HEK293 (cell line): ENCODE results near the gene ABCB11.

Source experiments
- CTCF ChIA-PET: fragments of 350-600 bp; formaldehyde crosslinking; extraction: SDS; loops from one replicate; lab custom pipeline; 2021; ENCODE audit warnings: antibody characterized with exemption; lab: Yijun Ruan, JAX
- POLR2A ChIA-PET: fragments of 300-600 bp; formaldehyde crosslinking; extraction: SDS; loops from one replicate; lab custom pipeline; 2020; ENCODE audit warnings: antibody characterized with exemption, inconsistent platforms; lab: Yijun Ruan, JAX
- H3K27ac ChIP-seq: fragments of 200-500 bp; sonication (Bioruptor generic); 2 replicates; pipeline ENCODE4 v1.5.1; 2014; ENCODE audit warnings: low read depth, low read length, control low read depth, inconsistent platforms; ENCODE audit errors: extremely low read depth
- H3K36me3 ChIP-seq, 2 experiments: fragments of 200-500 bp in 1 of 2; sonication (Bioruptor generic) in 1 of 2; 1 replicate in 1 of 2; 2 replicates in 1 of 2; pipeline ENCODE4 v1.5.1; 2014 to 2017; ENCODE audit warnings: inconsistent platforms in 2 of 2, low read length in 2 of 2; ENCODE audit not compliant: control insufficient read depth in 2 of 2, insufficient read depth in 1 of 2
- H3K4me1 ChIP-seq: fragments of 200-500 bp; sonication (Bioruptor generic); 2 replicates; pipeline ENCODE4 v1.5.1; 2014; ENCODE audit warnings: mild to moderate bottlenecking, low read length, inconsistent platforms; ENCODE audit not compliant: control insufficient read depth, insufficient read depth
- H3K4me3 ChIP-seq: 2 replicates; pipeline ENCODE4 v1.5.1; 2011; ENCODE audit warnings: low read depth, mild to moderate bottlenecking, control low read depth, low read length, moderate library complexity
- H3K9me3 ChIP-seq: fragments of 200-500 bp; sonication (Bioruptor generic); 2 replicates; pipeline ENCODE4 v1.5.1; 2014; ENCODE audit warnings: low read depth, low read length, inconsistent platforms; ENCODE audit not compliant: control insufficient read depth, insufficient read depth
- OSR2 ChIP-seq: fragments of 450-650 bp; formaldehyde crosslinking; IDR thresholded peaks from 2 replicates; pipeline ENCODE4 v1.5.1; 2016; ENCODE audit warnings: missing biosample characterization, missing genetic modification characterization
- OVOL3 ChIP-seq: fragments of 450-650 bp; formaldehyde crosslinking; IDR thresholded peaks from 2 replicates; pipeline ENCODE4 v1.5.1; 2016; ENCODE audit warnings: missing biosample characterization, missing genetic modification characterization
- SP2 ChIP-seq: fragments of 450-650 bp; formaldehyde crosslinking; IDR thresholded peaks from 2 replicates; pipeline ENCODE4 v1.5.1; 2016; ENCODE audit warnings: missing biosample characterization, missing genetic modification characterization
- ZBTB48 ChIP-seq: fragments of 450-650 bp; formaldehyde crosslinking; IDR thresholded peaks from 2 replicates; pipeline ENCODE4 v1.5.1; 2016; ENCODE audit warnings: missing biosample characterization, missing genetic modification characterization
- ZBTB8A ChIP-seq: fragments of 450-650 bp; formaldehyde crosslinking; IDR thresholded peaks from 2 replicates; pipeline ENCODE4 v1.5.1; 2016; ENCODE audit warnings: missing biosample characterization, missing genetic modification characterization
- ZIC2 ChIP-seq: fragments of 450-650 bp; formaldehyde crosslinking; IDR thresholded peaks from 2 replicates; pipeline ENCODE4 v1.5.1; 2016; ENCODE audit warnings: missing biosample characterization, missing genetic modification characterization
- ZNF133 ChIP-seq: fragments of 450-650 bp; formaldehyde crosslinking; IDR thresholded peaks from 2 replicates; pipeline ENCODE4 v1.5.1; 2016; ENCODE audit warnings: missing biosample characterization, missing genetic modification characterization
- ZNF146 ChIP-seq: fragments of 450-650 bp; formaldehyde crosslinking; IDR thresholded peaks from 2 replicates; pipeline ENCODE4 v1.5.1; 2016; ENCODE audit warnings: missing biosample characterization, missing genetic modification characterization
- ZNF202 ChIP-seq: fragments of 450-650 bp; formaldehyde crosslinking; IDR thresholded peaks from 2 replicates; pipeline ENCODE4 v1.5.1; 2016; ENCODE audit warnings: missing biosample characterization, missing genetic modification characterization, borderline replicate concordance
- ZNF302 ChIP-seq: fragments of 450-650 bp; formaldehyde crosslinking; IDR thresholded peaks from 2 replicates; pipeline ENCODE4 v1.5.1; 2016; ENCODE audit warnings: missing biosample characterization, missing genetic modification characterization, low read depth
- ZNF549 ChIP-seq: fragments of 450-650 bp; IDR thresholded peaks from 2 replicates; pipeline ENCODE4 v1.5.1; 2018; ENCODE audit warnings: missing biosample characterization, missing genetic modification characterization, mild to moderate bottlenecking, inconsistent platforms, moderate library complexity
- ZNF558 ChIP-seq: fragments of 450-650 bp; formaldehyde crosslinking; IDR thresholded peaks from 2 replicates; pipeline ENCODE4 v1.5.1; 2016; ENCODE audit warnings: missing biosample characterization, missing genetic modification characterization
- ZNF596 ChIP-seq: fragments of 450-650 bp; IDR thresholded peaks from 2 replicates; pipeline ENCODE4 v1.5.0; 2018; ENCODE audit warnings: missing biosample characterization, mild to moderate bottlenecking, missing genetic modification characterization, moderate library complexity
- ZNF600 ChIP-seq: fragments of 450-650 bp; formaldehyde crosslinking; IDR thresholded peaks from 2 replicates; pipeline ENCODE4 v1.5.1; 2016; ENCODE audit warnings: missing biosample characterization, missing genetic modification characterization
- ZNF629 ChIP-seq: fragments of 450-650 bp; formaldehyde crosslinking; IDR thresholded peaks from 2 replicates; pipeline ENCODE4 v1.5.1; 2017; ENCODE audit warnings: missing biosample characterization, missing genetic modification characterization
- ZNF701 ChIP-seq: fragments of 450-650 bp; formaldehyde crosslinking; IDR thresholded peaks from 2 replicates; pipeline ENCODE4 v1.5.1; 2016; ENCODE audit warnings: missing biosample characterization, missing genetic modification characterization
- ZSCAN23 ChIP-seq: fragments of 450-650 bp; formaldehyde crosslinking; IDR thresholded peaks from 2 replicates; pipeline ENCODE4 v1.5.1; 2016; ENCODE audit warnings: missing biosample characterization, missing genetic modification characterization
- TF ChIP-seq, protein P1 (sequence below): IDR thresholded peaks from 2 replicates; pipeline ENCODE4 v1.6.1; 2011; ENCODE audit warnings: mild to moderate bottlenecking, low read depth, low read length, borderline replicate concordance
- TF ChIP-seq, protein P2 (sequence below): fragments of 450-650 bp; formaldehyde crosslinking; IDR thresholded peaks from 2 replicates; pipeline ENCODE4 v1.5.1; 2016; ENCODE audit warnings: missing biosample characterization, missing genetic modification characterization
- TF ChIP-seq, protein P3 (sequence below): fragments of 450-650 bp; formaldehyde crosslinking; IDR thresholded peaks from 2 replicates; pipeline ENCODE4 v1.5.1; 2016; ENCODE audit warnings: missing biosample characterization, missing genetic modification characterization
- TF ChIP-seq, protein P4 (sequence below): fragments of 450-650 bp; formaldehyde crosslinking; IDR thresholded peaks from 2 replicates; pipeline ENCODE4 v1.5.1; 2016; ENCODE audit warnings: missing biosample characterization, missing genetic modification characterization
- TF ChIP-seq, protein P5 (sequence below): fragments of 450-650 bp; formaldehyde crosslinking; IDR thresholded peaks from 2 replicates; pipeline ENCODE4 v1.5.1; 2016; ENCODE audit warnings: missing biosample characterization, missing genetic modification characterization, borderline replicate concordance

ABCB11 gene

DNA sequence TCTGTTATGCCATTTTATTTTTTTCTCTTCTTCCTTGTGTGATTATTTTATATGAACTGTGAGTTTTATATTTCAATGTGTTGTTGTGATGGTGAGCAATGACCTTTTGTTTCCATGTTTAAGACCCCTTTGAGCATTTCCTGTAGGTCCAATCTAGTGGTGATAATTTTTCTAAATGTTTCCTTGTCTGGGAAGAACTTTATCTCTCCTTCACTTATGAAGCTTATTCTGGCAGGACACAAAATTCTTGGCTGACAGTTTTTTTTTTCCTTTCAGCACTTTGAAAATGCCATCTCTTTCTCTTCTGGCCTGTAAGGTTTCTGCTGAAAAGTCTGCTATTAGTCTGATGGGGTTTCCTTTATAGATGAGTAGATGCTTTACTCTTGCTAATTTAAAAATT lies 76.9 kb downstream of the ABCB11 start:
- ChIA-PET CTCF (no interaction called here), POLR2A (no interaction called here)
- Histone ChIP-seq H3K4me3 (no peak overlapping the region), H3K36me3 (no peaks in the 10 kb centered on the region), H3K27ac (no peak overlapping the region), H3K4me1 (no peaks in the 10 kb centered on the region), H3K9me3 (no peaks in the 10 kb centered on the region)
- TF ChIP-seq ZBTB8A (tag by site-specific recombination) (no peak), ZNF202 (tag by site-specific recombination) (no peak), OSR2 (no peak), ZSCAN23 (tag by site-specific recombination) (no peak), ZIC2 (tag by site-specific recombination) (no peak), ZNF302 (tag by site-specific recombination) (no peak), ZNF596 (no peak), ZNF600 (tag by site-specific recombination) (no peak), SP2 (tag by site-specific recombination) (no peak)
- TF ChIP-seq, protein P1, sequence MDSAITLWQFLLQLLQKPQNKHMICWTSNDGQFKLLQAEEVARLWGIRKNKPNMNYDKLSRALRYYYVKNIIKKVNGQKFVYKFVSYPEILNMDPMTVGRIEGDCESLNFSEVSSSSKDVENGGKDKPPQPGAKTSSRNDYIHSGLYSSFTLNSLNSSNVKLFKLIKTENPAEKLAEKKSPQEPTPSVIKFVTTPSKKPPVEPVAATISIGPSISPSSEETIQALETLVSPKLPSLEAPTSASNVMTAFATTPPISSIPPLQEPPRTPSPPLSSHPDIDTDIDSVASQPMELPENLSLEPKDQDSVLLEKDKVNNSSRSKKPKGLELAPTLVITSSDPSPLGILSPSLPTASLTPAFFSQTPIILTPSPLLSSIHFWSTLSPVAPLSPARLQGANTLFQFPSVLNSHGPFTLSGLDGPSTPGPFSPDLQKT, result no peak
- TF ChIP-seq, protein P2, sequence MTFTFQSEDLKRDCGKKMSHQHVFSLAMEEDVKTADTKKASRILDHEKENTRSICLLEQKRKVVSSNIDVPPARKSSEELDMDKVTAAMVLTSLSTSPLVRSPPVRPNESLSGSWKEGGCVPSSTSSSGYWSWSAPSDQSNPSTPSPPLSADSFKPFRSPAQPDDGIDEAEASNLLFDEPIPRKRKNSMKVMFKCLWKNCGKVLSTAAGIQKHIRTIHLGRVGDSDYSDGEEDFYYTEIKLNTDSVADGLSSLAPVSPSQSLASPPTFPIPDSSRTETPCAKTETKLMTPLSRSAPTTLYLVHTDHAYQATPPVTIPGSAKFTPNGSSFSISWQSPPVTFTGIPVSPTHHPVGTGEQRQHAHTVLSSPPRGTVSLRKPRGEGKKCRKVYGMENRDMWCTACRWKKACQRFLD (tag by site-specific recombination), result no peak

DNA sequence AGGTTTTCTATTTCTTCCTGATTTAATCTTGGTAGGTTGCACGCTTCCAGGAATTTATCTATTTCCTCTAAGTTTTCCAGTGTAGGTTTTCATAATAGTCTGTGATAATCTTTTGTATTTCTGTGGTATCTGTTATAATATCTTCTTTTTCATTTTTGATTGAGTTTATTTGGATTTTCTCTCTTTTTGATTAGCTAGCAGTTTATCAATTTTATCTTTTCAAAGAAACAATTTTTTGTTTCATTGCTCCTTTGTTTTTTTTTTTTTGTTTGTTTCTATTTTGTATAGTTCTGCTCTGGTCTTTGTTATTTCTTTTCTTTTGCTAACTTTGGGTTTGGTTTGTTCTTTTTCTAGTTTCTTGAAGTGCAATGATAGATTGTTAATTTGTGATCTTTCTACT lies 78.7 kb downstream of the ABCB11 start:
- H3K36me3 ChIP-seq, result no peaks in the 10 kb centered on the region
- CTCF ChIA-PET, result interaction anchor here (0.9 kb wide), 1 partner anchor 10 kb away, joined by 3 read pairs; no protein-coding TSS in a partner anchor
- no peaks in the 10 kb centered on the region for H3K4me1 ChIP-seq
- POLR2A ChIA-PET, result no interaction called here
- H3K4me3 ChIP-seq, result no peak overlapping the region
- no peak overlapping the region for H3K27ac ChIP-seq
- H3K9me3 ChIP-seq, result no peaks in the 10 kb centered on the region
- TF ChIP-seq ZNF629 (no peak), ZNF701 (tag by site-specific recombination) (no peak), ZNF146 (tag by site-specific recombination) (no peak), ZIC2 (tag by site-specific recombination) (no peak), OVOL3 (tag by site-specific recombination) (no peak), ZNF133 (no peak), ZBTB48 (tag by site-specific recombination) (no peak), ZNF549 (tag by site-specific recombination) (no peak), ZNF558 (tag by site-specific recombination) (no peak)
- TF ChIP-seq, protein P3, sequence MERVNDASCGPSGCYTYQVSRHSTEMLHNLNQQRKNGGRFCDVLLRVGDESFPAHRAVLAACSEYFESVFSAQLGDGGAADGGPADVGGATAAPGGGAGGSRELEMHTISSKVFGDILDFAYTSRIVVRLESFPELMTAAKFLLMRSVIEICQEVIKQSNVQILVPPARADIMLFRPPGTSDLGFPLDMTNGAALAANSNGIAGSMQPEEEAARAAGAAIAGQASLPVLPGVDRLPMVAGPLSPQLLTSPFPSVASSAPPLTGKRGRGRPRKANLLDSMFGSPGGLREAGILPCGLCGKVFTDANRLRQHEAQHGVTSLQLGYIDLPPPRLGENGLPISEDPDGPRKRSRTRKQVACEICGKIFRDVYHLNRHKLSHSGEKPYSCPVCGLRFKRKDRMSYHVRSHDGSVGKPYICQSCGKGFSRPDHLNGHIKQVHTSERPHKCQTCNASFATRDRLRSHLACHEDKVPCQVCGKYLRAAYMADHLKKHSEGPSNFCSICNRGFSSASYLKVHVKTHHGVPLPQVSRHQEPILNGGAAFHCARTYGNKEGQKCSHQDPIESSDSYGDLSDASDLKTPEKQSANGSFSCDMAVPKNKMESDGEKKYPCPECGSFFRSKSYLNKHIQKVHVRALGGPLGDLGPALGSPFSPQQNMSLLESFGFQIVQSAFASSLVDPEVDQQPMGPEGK (tag by site-specific recombination), result no peak
- TF ChIP-seq, protein P4, sequence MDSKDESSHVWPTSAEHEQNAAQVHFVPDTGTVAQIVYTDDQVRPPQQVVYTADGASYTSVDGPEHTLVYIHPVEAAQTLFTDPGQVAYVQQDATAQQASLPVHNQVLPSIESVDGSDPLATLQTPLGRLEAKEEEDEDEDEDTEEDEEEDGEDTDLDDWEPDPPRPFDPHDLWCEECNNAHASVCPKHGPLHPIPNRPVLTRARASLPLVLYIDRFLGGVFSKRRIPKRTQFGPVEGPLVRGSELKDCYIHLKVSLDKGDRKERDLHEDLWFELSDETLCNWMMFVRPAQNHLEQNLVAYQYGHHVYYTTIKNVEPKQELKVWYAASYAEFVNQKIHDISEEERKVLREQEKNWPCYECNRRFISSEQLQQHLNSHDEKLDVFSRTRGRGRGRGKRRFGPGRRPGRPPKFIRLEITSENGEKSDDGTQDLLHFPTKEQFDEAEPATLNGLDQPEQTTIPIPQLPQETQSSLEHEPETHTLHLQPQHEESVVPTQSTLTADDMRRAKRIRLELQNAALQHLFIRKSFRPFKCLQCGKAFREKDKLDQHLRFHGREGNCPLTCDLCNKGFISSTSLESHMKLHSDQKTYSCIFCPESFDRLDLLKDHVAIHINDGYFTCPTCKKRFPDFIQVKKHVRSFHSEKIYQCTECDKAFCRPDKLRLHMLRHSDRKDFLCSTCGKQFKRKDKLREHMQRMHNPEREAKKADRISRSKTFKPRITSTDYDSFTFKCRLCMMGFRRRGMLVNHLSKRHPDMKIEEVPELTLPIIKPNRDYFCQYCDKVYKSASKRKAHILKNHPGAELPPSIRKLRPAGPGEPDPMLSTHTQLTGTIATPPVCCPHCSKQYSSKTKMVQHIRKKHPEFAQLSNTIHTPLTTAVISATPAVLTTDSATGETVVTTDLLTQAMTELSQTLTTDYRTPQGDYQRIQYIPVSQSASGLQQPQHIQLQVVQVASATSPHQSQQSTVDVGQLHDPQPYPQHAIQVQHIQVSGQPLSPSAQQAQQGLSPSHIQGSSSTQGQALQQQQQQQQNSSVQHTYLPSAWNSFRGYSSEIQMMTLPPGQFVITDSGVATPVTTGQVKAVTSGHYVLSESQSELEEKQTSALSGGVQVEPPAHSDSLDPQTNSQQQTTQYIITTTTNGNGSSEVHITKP, result no peak
- TF ChIP-seq, protein P5, sequence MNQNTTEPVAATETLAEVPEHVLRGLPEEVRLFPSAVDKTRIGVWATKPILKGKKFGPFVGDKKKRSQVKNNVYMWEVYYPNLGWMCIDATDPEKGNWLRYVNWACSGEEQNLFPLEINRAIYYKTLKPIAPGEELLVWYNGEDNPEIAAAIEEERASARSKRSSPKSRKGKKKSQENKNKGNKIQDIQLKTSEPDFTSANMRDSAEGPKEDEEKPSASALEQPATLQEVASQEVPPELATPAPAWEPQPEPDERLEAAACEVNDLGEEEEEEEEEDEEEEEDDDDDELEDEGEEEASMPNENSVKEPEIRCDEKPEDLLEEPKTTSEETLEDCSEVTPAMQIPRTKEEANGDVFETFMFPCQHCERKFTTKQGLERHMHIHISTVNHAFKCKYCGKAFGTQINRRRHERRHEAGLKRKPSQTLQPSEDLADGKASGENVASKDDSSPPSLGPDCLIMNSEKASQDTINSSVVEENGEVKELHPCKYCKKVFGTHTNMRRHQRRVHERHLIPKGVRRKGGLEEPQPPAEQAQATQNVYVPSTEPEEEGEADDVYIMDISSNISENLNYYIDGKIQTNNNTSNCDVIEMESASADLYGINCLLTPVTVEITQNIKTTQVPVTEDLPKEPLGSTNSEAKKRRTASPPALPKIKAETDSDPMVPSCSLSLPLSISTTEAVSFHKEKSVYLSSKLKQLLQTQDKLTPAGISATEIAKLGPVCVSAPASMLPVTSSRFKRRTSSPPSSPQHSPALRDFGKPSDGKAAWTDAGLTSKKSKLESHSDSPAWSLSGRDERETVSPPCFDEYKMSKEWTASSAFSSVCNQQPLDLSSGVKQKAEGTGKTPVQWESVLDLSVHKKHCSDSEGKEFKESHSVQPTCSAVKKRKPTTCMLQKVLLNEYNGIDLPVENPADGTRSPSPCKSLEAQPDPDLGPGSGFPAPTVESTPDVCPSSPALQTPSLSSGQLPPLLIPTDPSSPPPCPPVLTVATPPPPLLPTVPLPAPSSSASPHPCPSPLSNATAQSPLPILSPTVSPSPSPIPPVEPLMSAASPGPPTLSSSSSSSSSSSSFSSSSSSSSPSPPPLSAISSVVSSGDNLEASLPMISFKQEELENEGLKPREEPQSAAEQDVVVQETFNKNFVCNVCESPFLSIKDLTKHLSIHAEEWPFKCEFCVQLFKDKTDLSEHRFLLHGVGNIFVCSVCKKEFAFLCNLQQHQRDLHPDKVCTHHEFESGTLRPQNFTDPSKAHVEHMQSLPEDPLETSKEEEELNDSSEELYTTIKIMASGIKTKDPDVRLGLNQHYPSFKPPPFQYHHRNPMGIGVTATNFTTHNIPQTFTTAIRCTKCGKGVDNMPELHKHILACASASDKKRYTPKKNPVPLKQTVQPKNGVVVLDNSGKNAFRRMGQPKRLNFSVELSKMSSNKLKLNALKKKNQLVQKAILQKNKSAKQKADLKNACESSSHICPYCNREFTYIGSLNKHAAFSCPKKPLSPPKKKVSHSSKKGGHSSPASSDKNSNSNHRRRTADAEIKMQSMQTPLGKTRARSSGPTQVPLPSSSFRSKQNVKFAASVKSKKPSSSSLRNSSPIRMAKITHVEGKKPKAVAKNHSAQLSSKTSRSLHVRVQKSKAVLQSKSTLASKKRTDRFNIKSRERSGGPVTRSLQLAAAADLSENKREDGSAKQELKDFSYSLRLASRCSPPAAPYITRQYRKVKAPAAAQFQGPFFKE (tag by site-specific recombination), result no peak
